Stimulated activated CD4-positive, alpha-beta T cell treated with anti-CD3 and anti-CD28 coated beads, Interleukin-12 subunit alpha, Interleukin-12 subunit beta, amount 100 ng/mL, for 4 hours (primary cell): ENCODE results near the gene TEX101.

Experiments used
- DNase-seq: peaks from one replicate; pipeline ENCODE4 v3.0.0-alpha.2; 2020

The TEX101 gene

GRCh38 chr19:43452582-43452981 lies 37.9 kb downstream of the TEX101 start:
- no peak for DNase-seq

GRCh38 chr19:43454031-43454430 lies 39.3 kb downstream of the TEX101 start:
- no peak for DNase-seq

GRCh38 chr19:43455321-43456113 lies 40.8 kb downstream of the TEX101 start:
- no peak for DNase-seq

GRCh38 chr19:43457809-43458208 lies 43.1 kb downstream of the TEX101 start:
- no peak for DNase-seq

- no peak for DNase-seq
These were observed 45.8 kb downstream of the TEX101 start for GRCh38 chr19:43460362-43461016.

GRCh38 chr19:43461303-43461702 lies 46.6 kb downstream of the TEX101 start:
- DNase-seq = no peak

GRCh38 chr19:43462383-43462782 lies 47.7 kb downstream of the TEX101 start:
- DNase-seq = no peak

- no peak for DNase-seq
These were observed 48.2 kb downstream of the TEX101 start for GRCh38 chr19:43462785-43463380.

GRCh38 chr19:43463381-43464133 lies 48.9 kb downstream of the TEX101 start:
- DNase-seq = peak; percentile 100

GRCh38 chr19:43464134-43464775 lies 49.6 kb downstream of the TEX101 start:
- peak; percentile 71 for DNase-seq

GRCh38 chr19:43465468-43466120 lies 50.9 kb downstream of the TEX101 start, which contains the start of gene LYPD3:
Gene LYPD3, minus strand, starts transcription at chr19:43465608. Its CDS starts 37 bp downstream, at chr19:43465571.
- DNase-seq = no peak

GRCh38 chr19:43466793-43467192 lies 52.1 kb downstream of the TEX101 start:
- DNase-seq = no peak

GRCh38 chr19:43467276-43467675 lies 52.6 kb downstream of the TEX101 start:
- no peak for DNase-seq

- DNase-seq = no peak
These were observed 53.0 kb downstream of the TEX101 start for GRCh38 chr19:43467730-43468129.
